GM23248 (cell line): Measurements from ENCODE around the gene CFAP99.

Experiments used
- EZH2 ChIP-seq: fragments of 200-600 bp; sonication (generic); IDR thresholded peaks from 2 replicates; pipeline ENCODE4 v1.6.1; 2018; ENCODE audit warnings: antibody characterized with exemption, mild to moderate bottlenecking; ENCODE audit not compliant: insufficient read depth, poor library complexity, severe bottlenecking
- EZH2phosphoT487 ChIP-seq: fragments of 200-600 bp; sonication (generic); IDR thresholded peaks from 2 replicates; pipeline ENCODE4 v1.6.1; 2018; ENCODE audit warnings: antibody characterized with exemption, moderate library complexity, mild to moderate bottlenecking, low read depth; ENCODE audit not compliant: insufficient read depth

GRCh38 chr4:2384245-2384644, 34.5 kb upstream of the CFAP99 start:
- no peak for TF ChIP-seq EZH2phosphoT487
- no peak for TF ChIP-seq EZH2
